Epithelial cell of esophagus (primary cell): Measurements from ENCODE around the gene ZNF689.
"Not testable (repeated sequence)": the region's sequence is repeated elsewhere in the genome, so short reads cannot be mapped to it uniquely, and the experiment has no call there.

Experiments
- DNase-seq: peaks from one replicate; pipeline ENCODE4 v3.0.0; 2010; ENCODE audit warnings: low read depth
- H3K4me3 ChIP-seq: 2 replicates; pipeline ENCODE4 v1.5.1; 2011; ENCODE audit warnings: mild to moderate bottlenecking, low read length, control low read depth
- CTCF ChIP-seq: IDR thresholded peaks from 2 replicates; pipeline ENCODE4 v1.5.1; 2011; ENCODE audit warnings: low read depth, mild to moderate bottlenecking, low read length, control low read depth, inconsistent platforms; ENCODE audit not compliant: insufficient read depth; ENCODE audit errors: missing control alignments

The ZNF689 gene

GRCh38 chr16:30636599-30636998 lies 26.4 kb upstream of the ZNF689 start:
- H3K4me3 ChIP-seq = no peak overlapping the region
- no peak for DNase-seq
- TF ChIP-seq CTCF = no peak

GRCh38 chr16:30633526-30633925 lies 23.3 kb upstream of the ZNF689 start:
- DNase-seq = no peak
- no peak for TF ChIP-seq CTCF
- peak overlapping the region; percentile 90 for H3K4me3 ChIP-seq

GRCh38 chr16:30632454-30632853 lies 22.3 kb upstream of the ZNF689 start:
- not testable (repeated sequence) for DNase-seq, H3K4me3 ChIP-seq

GRCh38 chr16:30628628-30629540 lies 18.7 kb upstream of the ZNF689 start:
- peak; percentile 77 for DNase-seq
- peak; percentile 98 for TF ChIP-seq CTCF
- H3K4me3 ChIP-seq = no peak overlapping the region

GRCh38 chr16:30626236-30626635 lies 16.0 kb upstream of the ZNF689 start:
- no peak overlapping the region for H3K4me3 ChIP-seq
- DNase-seq = no peak
- no peak for TF ChIP-seq CTCF

GRCh38 chr16:30623536-30624283 lies 13.5 kb upstream of the ZNF689 start:
- TF ChIP-seq CTCF = no peak
- peak; percentile 53 for DNase-seq
- H3K4me3 ChIP-seq = no peak overlapping the region

GRCh38 chr16:30622455-30623032 lies 12.4 kb upstream of the ZNF689 start:
- TF ChIP-seq CTCF = no peak
- peak; percentile 25 for DNase-seq
- no peak overlapping the region for H3K4me3 ChIP-seq
